ENCODE results near the gene MBD6. TPM values are rescaled to one million over a fixed set of nuclear protein-coding genes. Genes with fewer than 3 reads are reported as not detected.
"Not testable (repeated sequence)": the region's sequence is repeated elsewhere in the genome, so short reads cannot be mapped to it uniquely, and the experiment has no call there.

Gene MBD6
- total and polyA plus RNA-seq, 9 donors, result 11.0 to 55.5 (median 32.9) TPM

DNA sequence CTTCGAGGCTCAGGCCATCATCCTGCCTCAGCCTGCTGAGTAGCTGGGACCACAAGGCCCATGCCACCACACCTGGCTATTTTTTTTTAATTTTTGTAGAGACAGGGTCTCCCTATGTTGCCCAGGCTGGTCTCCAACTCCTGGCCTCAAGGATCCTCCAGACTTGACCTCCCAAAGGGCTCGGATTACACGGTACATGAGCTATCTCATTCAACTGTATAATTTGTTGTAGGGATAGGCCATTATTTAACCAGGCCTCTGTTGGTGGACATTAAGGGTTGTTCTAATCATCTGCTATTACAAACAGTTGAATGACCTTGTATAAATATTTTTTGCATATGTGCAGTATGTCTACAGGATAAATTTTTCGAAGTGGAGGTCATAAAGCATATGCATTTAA, 36.2 kb downstream of the MBD6 start:
- DNase-seq, result no peak
- no peak overlapping the region for H3K27ac ChIP-seq (ENCODE audit: low read length)
- H3K36me3 ChIP-seq (ENCODE audit: control insufficient read depth, insufficient read depth, low read length), result no peaks in the 10 kb centered on the region
- no peak overlapping the region for H3K4me3 ChIP-seq (ENCODE audit: low read length)
- WGBS (ENCODE audit: insufficient coverage), result 80% methylated on average over 1 of the region's 4 CpGs
- no peaks in the 10 kb centered on the region for H3K4me1 ChIP-seq (ENCODE audit: control insufficient read depth, insufficient read depth, low read length)
- no peaks in the 10 kb centered on the region for H3K9me3 ChIP-seq (replicated peaks; ENCODE audit: control insufficient read depth, low read depth, low read length)
- H3K27me3 ChIP-seq (ENCODE audit: control insufficient read depth, insufficient read depth, low read length), result peaks cover 22% of the 10 kb centered on the region

- no CpG with 5 or more reads among the region's 2 CpGs for WGBS (ENCODE audit: insufficient coverage)
- Histone ChIP-seq H3K4me1 (ENCODE audit: control insufficient read depth, insufficient read depth, low read length) (no peaks in the 10 kb centered on the region), H3K4me3 (ENCODE audit: low read length) (no peak overlapping the region)
Measured at GRCh38 chr12:57560516-57560915, 37.9 kb downstream of the MBD6 start.

DNA sequence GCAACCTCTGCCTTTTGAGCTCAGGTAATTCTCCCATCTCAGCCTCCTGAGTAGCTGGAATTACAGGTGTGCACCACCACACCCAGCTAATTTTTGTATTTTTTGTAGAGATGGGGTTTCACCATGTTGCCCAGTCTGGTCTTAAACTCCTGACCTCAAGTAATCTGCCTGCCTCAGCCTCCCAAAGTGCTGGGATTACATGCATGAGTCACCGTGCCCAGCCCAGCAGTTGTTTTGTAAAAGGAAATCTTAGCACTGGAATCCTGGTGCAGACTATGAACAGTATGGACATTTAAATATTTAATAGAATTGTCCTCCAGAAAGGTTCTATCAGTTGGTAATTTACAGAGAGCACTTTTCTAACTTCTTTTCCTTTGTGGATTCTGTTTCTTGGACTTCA, 38.5 kb downstream of the MBD6 start:
- H3K36me3 ChIP-seq (ENCODE audit: control insufficient read depth, insufficient read depth, low read length); H3K4me1 ChIP-seq (ENCODE audit: control insufficient read depth, insufficient read depth, low read length); DNase-seq; H3K27ac ChIP-seq (ENCODE audit: low read length); H3K9me3 ChIP-seq (replicated peaks; ENCODE audit: control insufficient read depth, low read depth, low read length); H3K4me3 ChIP-seq (ENCODE audit: low read length): not testable (repeated sequence)
- no CpG with 5 or more reads among the region's 1 CpG for WGBS (ENCODE audit: insufficient coverage)
- H3K27me3 ChIP-seq (ENCODE audit: control insufficient read depth, insufficient read depth, low read length), result peaks cover 19% of the 10 kb centered on the region

More at GRCh38 chr12:57560516-57560915, 37.9 kb downstream of the MBD6 start:
- no peaks in the 10 kb centered on the region for H3K36me3 ChIP-seq (ENCODE audit: control insufficient read depth, insufficient read depth, low read length)
- no peak overlapping the region for H3K27ac ChIP-seq (ENCODE audit: low read length)
- peaks cover 18% of the 10 kb centered on the region for H3K27me3 ChIP-seq (ENCODE audit: control insufficient read depth, insufficient read depth, low read length)
- no peak for DNase-seq
- no peaks in the 10 kb centered on the region for H3K9me3 ChIP-seq (replicated peaks; ENCODE audit: control insufficient read depth, low read depth, low read length)

DNA sequence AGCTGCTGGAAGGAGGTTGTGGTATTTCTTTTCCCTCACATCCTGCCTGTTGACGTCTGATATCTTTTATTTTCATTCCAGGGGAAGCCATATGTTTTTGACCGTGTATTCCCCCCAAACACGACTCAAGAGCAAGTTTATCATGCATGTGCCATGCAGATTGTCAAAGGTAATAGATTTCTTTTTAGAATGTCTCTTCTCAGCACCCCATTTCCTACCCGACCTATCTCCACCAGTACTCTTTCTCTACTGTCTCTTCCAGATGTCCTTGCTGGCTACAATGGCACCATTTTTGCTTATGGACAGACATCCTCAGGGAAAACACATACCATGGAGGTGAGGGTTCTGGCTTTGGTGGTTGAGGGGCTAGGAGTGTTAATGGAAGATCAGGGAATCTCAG, 40.7 kb downstream of the MBD6 start:
- Histone ChIP-seq H3K9me3 (replicated peaks; ENCODE audit: control insufficient read depth, low read depth, low read length) (no peaks in the 10 kb centered on the region), H3K4me1 (ENCODE audit: control insufficient read depth, insufficient read depth, low read length) (no peaks in the 10 kb centered on the region), H3K27ac (ENCODE audit: low read length) (no peak overlapping the region), H3K4me3 (ENCODE audit: low read length) (no peak overlapping the region), H3K27me3 (ENCODE audit: control insufficient read depth, insufficient read depth, low read length) (peaks cover 19% of the 10 kb centered on the region), H3K36me3 (ENCODE audit: control insufficient read depth, insufficient read depth, low read length) (no peaks in the 10 kb centered on the region)
- no peak for DNase-seq
- WGBS (ENCODE audit: insufficient coverage), result no CpG with 5 or more reads among the region's 4 CpGs

GRCh38 chr12:57564178-57564740, 41.6 kb downstream of the MBD6 start:
- Histone ChIP-seq H3K36me3 (ENCODE audit: control insufficient read depth, insufficient read depth, low read length) (no peaks in the 10 kb centered on the region), H3K4me3 (ENCODE audit: low read length) (no peak overlapping the region), H3K27ac (ENCODE audit: low read length) (no peak overlapping the region), H3K27me3 (ENCODE audit: control insufficient read depth, insufficient read depth, low read length) (peaks cover 22% of the 10 kb centered on the region), H3K4me1 (ENCODE audit: control insufficient read depth, insufficient read depth, low read length) (no peaks in the 10 kb centered on the region), H3K9me3 (replicated peaks; ENCODE audit: control insufficient read depth, low read depth, low read length) (no peaks in the 10 kb centered on the region)
- 74% methylated on average over 3 of the region's 7 CpGs for WGBS (ENCODE audit: insufficient coverage)
- no peak for DNase-seq

- DNase-seq, result no peak
- Histone ChIP-seq H3K9me3 (replicated peaks; ENCODE audit: control insufficient read depth, low read depth, low read length) (no peaks in the 10 kb centered on the region), H3K27ac (ENCODE audit: low read length) (no peak overlapping the region), H3K4me3 (ENCODE audit: low read length) (no peak overlapping the region), H3K36me3 (ENCODE audit: control insufficient read depth, insufficient read depth, low read length) (no peaks in the 10 kb centered on the region), H3K27me3 (ENCODE audit: control insufficient read depth, insufficient read depth, low read length) (peaks cover 10% of the 10 kb centered on the region), H3K4me1 (ENCODE audit: control insufficient read depth, insufficient read depth, low read length) (no peaks in the 10 kb centered on the region)
- 66% methylated on average over 5 of the region's 6 CpGs for WGBS (ENCODE audit: insufficient coverage)
Measured at GRCh38 chr12:57568838-57569237, 46.2 kb downstream of the MBD6 start.

- DNase-seq, result no peak
- no peaks in the 10 kb centered on the region for H3K36me3 ChIP-seq (ENCODE audit: control insufficient read depth, insufficient read depth, low read length)
Measured at GRCh38 chr12:57569858-57570257, 47.2 kb downstream of the MBD6 start.

DNA sequence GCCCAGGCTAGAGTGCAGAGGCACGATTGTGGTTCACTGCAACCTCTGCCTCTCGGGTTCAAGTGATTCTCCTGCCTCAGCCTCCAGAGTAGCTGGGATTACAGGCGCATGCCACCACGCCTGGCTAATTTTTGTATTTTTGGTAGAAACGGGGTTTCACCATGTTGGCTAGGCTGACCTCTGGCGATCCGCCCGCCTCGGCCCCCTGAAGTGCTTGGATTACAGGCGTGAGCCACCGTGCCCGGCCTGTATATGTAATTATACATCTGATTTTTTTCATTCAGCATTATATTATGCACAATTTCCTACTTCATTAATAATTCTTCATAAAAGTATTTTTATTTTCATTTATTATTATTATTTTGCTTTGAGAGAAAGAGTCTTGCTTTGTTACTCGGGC, 47.8 kb downstream of the MBD6 start:
- H3K36me3 ChIP-seq (ENCODE audit: control insufficient read depth, insufficient read depth, low read length); H3K27ac ChIP-seq (ENCODE audit: low read length); H3K4me1 ChIP-seq (ENCODE audit: control insufficient read depth, insufficient read depth, low read length); H3K4me3 ChIP-seq (ENCODE audit: low read length); DNase-seq; H3K27me3 ChIP-seq (ENCODE audit: control insufficient read depth, insufficient read depth, low read length); H3K9me3 ChIP-seq (replicated peaks; ENCODE audit: control insufficient read depth, low read depth, low read length): not testable (repeated sequence)
- WGBS (ENCODE audit: insufficient coverage), result 93% methylated on average over 3 of the region's 13 CpGs

More at GRCh38 chr12:57569858-57570257, 47.2 kb downstream of the MBD6 start:
- WGBS (ENCODE audit: insufficient coverage), result 86% methylated on average over 16 of the region's 18 CpGs
- H3K4me1 ChIP-seq (ENCODE audit: control insufficient read depth, insufficient read depth, low read length), result no peaks in the 10 kb centered on the region
- no peaks in the 10 kb centered on the region for H3K9me3 ChIP-seq (replicated peaks; ENCODE audit: control insufficient read depth, low read depth, low read length)
- H3K27ac ChIP-seq (ENCODE audit: low read length), result no peak overlapping the region
- H3K4me3 ChIP-seq (ENCODE audit: low read length), result no peak overlapping the region
- H3K27me3 ChIP-seq (ENCODE audit: control insufficient read depth, insufficient read depth, low read length), result peaks cover 7% of the 10 kb centered on the region

DNA sequence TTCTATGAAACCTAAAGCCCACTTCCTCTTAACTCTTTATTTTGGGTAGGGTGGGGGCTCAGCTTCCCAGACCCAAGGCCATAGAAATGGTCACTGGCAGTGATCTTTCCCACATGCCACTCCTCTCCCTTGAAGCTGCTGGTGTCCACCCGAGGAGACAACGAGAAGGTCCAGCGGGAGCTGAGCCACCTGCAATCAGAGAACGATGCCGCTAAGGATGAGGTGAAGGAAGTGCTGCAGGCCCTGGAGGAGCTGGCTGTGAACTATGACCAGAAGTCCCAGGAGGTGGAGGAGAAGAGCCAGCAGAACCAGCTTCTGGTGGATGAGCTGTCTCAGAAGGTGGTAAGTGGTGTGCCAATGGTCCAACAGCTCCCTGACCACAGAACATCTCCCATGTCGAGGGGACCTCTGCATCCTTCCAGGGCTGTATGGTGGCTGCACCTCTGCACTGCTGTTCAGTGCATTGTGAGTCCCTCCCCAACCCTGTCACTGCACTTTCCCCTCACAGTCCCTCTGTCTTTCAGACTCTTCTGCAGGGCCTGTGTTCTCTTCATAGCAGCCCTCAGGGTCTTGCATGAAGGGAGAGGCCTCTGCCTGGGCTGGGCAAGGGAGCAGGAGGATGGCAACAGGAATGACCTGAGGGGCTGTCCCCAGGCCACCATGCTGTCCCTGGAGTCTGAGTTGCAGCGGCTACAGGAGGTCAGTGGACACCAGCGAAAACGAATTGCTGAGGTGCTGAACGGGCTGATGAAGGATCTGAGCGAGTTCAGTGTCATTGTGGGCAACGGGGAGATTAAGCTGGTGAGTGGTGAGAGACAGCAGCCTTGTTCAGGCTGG, 49.5 kb downstream of the MBD6 start:
- no peaks in the 10 kb centered on the region for H3K36me3 ChIP-seq (ENCODE audit: control insufficient read depth, insufficient read depth, low read length)
- no peak overlapping the region for H3K4me3 ChIP-seq (ENCODE audit: low read length)
- DNase-seq, result no peak
- WGBS (ENCODE audit: insufficient coverage), result 86% methylated on average over 12 of the region's 12 CpGs
- H3K27ac ChIP-seq (ENCODE audit: low read length), result no peak overlapping the region
- peaks cover 8% of the 10 kb centered on the region for H3K27me3 ChIP-seq (ENCODE audit: control insufficient read depth, insufficient read depth, low read length)
- H3K4me1 ChIP-seq (ENCODE audit: control insufficient read depth, insufficient read depth, low read length), result no peaks in the 10 kb centered on the region
- no peaks in the 10 kb centered on the region for H3K9me3 ChIP-seq (replicated peaks; ENCODE audit: control insufficient read depth, low read depth, low read length)

GRCh38 chr12:57574795-57575194, 52.2 kb downstream of the MBD6 start:
- H3K27ac ChIP-seq (ENCODE audit: low read length), result no peak overlapping the region
- peaks cover 11% of the 10 kb centered on the region for H3K27me3 ChIP-seq (ENCODE audit: control insufficient read depth, insufficient read depth, low read length)
- H3K9me3 ChIP-seq (replicated peaks; ENCODE audit: control insufficient read depth, low read depth, low read length), result no peaks in the 10 kb centered on the region
- 97% methylated on average over 6 of the region's 10 CpGs for WGBS (ENCODE audit: insufficient coverage)
- no peak for DNase-seq
- no peaks in the 10 kb centered on the region for H3K36me3 ChIP-seq (ENCODE audit: control insufficient read depth, insufficient read depth, low read length)
- H3K4me1 ChIP-seq (ENCODE audit: control insufficient read depth, insufficient read depth, low read length), result no peaks in the 10 kb centered on the region
- H3K4me3 ChIP-seq (ENCODE audit: low read length), result no peak overlapping the region

Data from muscle of leg (tissue), 11 donors.